Central memory CD8-positive, alpha-beta T cell (primary cell): Measurements from ENCODE around the gene FHOD3.

Source experiments
- ATAC-seq: fragments of 150-1000 bp; cut with Tn5 transposase; replicated peaks from 2 replicates; pipeline ENCODE4 v1.10.0; 2022; ENCODE audit warnings: mild to moderate bottlenecking, moderate FRiP score, moderate number of reproducible peaks; ENCODE audit not compliant: poor library complexity, severe bottlenecking; ENCODE audit errors: extremely low read depth
- DNase-seq, 2 donors: peaks; one replicate each; pipeline ENCODE4 v3.0.0; 2021; ENCODE audit warnings: low spot score in 2 of 2
- H3K27ac Mint-ChIP-seq: one replicate; pipeline ENCODE4 v1.8.0; 2022; ENCODE audit warnings: low read depth, mild to moderate bottlenecking, moderate library complexity, mixed read lengths
- H3K27me3 Mint-ChIP-seq: one replicate; pipeline ENCODE4 v1.8.0; 2022; ENCODE audit warnings: mixed read lengths
- H3K36me3 Mint-ChIP-seq: one replicate; pipeline ENCODE4 v1.8.0; 2022; ENCODE audit warnings: mild to moderate bottlenecking, moderate library complexity, mixed read lengths; ENCODE audit not compliant: insufficient read depth
- H3K4me1 Mint-ChIP-seq: one replicate; pipeline ENCODE4 v1.8.0; 2022; ENCODE audit warnings: mixed read lengths
- H3K4me3 Mint-ChIP-seq: one replicate; pipeline ENCODE4 v1.8.0; 2022; ENCODE audit warnings: mild to moderate bottlenecking, moderate library complexity, mixed read lengths
- H3K9me3 Mint-ChIP-seq: one replicate; pipeline ENCODE4 v1.8.0; 2022; ENCODE audit warnings: mixed read lengths

Gene FHOD3

DNA sequence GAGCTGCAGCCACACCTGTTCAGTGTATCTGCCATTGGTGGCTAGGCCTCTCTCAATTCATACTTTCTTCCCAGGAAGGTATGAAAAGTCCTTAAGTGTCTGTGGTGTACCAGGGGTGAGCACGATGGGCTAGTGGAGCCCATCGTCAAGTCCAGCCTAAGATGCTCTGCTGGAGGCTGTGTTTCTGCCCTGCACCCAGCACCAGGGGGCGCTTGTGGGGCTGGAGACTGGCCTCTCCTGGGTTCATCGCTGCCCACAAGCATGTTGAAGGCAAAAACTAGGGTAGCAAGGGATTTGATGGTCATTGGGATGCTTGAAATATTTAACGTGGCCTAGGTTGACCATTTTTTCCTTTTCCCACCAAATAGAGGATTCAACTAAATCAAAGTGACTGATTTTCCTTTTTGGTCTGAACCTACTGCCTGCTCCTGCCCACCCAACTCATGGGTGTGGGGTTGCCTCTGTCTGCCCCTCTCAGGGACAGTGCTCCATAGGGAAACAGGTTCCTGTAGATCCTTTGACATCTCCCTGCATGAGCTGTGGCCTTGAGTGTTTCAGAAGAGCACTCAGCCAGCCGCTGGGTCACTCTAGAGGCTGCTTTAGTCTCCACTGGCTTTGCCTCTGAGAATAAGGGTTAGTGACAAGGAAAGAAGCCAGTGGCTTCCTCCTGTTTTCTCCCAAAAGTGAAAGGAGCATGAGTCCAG, 472.2 kb downstream of the FHOD3 start:
- DNase-seq (no peak), ATAC-seq (no peak)
- Mint-ChIP-seq H3K27me3 (peaks cover 10% of the 10 kb centered on the region), H3K4me1 (peaks cover 12% of the 10 kb centered on the region), H3K9me3 (no peaks in the 10 kb centered on the region), H3K27ac (no peak overlapping the region), H3K36me3 (no peaks in the 10 kb centered on the region), H3K4me3 (no peak overlapping the region)

DNA sequence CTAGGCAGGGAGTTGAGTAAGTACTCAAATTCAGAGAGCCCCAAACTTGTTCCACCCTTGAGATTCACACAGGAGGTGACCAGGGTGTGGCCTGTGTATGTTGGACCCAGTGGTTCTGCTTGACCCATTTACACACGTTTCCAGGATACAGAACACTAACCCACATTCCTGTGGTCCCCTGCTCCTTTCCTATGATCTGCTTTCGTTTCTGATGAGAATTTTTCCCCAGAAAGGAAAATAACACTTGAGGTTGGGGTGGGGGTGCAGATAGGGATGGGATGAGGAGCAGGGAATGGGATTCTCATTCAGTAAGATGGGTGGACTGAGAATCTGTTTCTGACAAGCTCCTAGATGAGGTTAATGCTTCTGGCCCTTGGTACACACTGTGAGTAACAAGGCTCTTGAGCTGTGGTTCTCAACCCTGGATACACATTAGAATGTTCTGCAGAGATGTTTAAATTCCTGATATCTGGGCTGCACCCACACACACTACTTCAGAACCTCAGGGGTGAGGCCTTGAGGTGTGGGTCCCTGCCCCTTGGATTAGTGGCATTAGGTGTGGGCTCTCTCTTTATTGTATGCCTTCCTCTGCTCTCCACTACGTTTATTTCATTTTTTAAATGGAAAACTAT, 472.9 kb downstream of the FHOD3 start:
- Mint-ChIP-seq H3K36me3 (no peaks in the 10 kb centered on the region), H3K4me3 (no peak overlapping the region), H3K27ac (no peak overlapping the region), H3K4me1 (peaks cover 12% of the 10 kb centered on the region), H3K9me3 (no peaks in the 10 kb centered on the region), H3K27me3 (peaks cover 10% of the 10 kb centered on the region)
- ATAC-seq (no peak), DNase-seq (no peak)

DNA sequence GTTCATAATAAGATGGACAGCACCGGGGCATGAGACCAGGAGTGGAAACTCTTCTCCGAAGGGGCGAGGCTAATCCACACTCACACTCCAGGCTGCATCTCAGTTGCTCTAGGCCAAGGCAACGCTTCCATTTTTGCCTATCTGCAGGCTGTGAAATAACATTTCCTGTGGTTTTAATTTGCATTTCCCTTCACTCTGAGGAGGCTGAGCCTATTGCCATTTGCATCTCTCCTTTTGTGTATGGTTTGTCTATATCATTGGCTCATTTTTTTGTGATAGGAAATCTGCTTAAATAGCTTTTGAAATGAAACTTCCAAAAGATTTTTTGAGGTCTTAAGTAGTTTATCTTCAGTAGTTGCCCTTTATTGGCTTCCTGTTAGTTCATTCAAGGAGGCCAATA, 473.7 kb downstream of the FHOD3 start:
- no peaks in the 10 kb centered on the region for H3K36me3 Mint-ChIP-seq
- no peak overlapping the region for H3K4me3 Mint-ChIP-seq
- DNase-seq (no peak), ATAC-seq (peak; percentile 32)
- no peak overlapping the region for H3K27ac Mint-ChIP-seq
- no peaks in the 10 kb centered on the region for H3K9me3 Mint-ChIP-seq
- peaks cover 10% of the 10 kb centered on the region for H3K27me3 Mint-ChIP-seq
- H3K4me1 Mint-ChIP-seq, result peaks cover 12% of the 10 kb centered on the region

DNA sequence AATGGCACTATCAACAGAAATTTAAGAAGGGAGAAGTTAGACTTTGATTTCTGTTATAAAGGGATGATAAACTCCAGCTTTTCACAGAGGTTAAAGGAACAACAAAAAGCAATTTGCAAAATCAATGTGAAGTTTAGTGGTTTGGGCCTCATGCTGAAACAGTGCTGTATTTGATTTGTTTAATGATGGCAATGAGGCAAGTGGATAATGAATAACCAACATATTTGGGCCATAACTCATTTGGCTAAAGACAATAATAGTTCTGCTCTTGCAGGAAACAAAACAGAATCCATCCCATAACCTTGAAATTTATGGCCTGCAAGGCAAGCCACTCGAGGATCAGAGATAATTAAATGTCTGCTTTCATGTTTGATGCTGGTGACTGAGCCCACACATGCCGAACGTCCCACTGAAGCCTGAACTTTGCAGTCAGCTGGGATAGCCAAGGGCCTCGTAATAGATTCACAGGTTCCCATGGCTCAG, 474.8 kb downstream of the FHOD3 start:
- Mint-ChIP-seq H3K36me3 (no peaks in the 10 kb centered on the region), H3K9me3 (no peaks in the 10 kb centered on the region), H3K27ac (no peak overlapping the region), H3K27me3 (peaks cover 10% of the 10 kb centered on the region), H3K4me3 (no peak overlapping the region), H3K4me1 (peaks cover 12% of the 10 kb centered on the region)
- DNase-seq (no peak), ATAC-seq (no peak)

DNA sequence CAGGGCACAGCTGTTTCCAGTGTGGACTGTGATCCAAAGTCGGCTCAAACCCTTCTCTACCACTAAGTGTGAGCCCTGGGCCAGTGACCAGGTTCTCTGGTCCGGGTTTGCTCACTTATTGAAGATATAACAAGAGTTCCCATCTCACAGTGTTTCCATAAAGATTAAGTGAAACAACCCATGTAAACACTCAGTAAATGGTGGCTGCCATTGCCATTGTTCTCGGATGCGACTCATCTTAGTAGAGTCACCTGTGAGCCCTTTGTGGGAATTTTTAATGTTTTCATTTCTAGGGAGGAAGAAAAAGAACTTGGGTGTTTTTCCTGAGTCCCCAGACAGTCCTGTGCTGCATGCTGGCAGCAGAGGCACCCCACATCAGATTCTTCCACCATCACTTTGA, 477.9 kb downstream of the FHOD3 start:
- no peak for ATAC-seq
- Mint-ChIP-seq H3K9me3 (no peaks in the 10 kb centered on the region), H3K36me3 (peaks cover 1% of the 10 kb centered on the region), H3K27ac (no peak overlapping the region), H3K4me3 (no peak overlapping the region), H3K4me1 (peaks cover 12% of the 10 kb centered on the region), H3K27me3 (peaks cover 10% of the 10 kb centered on the region)
- no peak for DNase-seq

DNA sequence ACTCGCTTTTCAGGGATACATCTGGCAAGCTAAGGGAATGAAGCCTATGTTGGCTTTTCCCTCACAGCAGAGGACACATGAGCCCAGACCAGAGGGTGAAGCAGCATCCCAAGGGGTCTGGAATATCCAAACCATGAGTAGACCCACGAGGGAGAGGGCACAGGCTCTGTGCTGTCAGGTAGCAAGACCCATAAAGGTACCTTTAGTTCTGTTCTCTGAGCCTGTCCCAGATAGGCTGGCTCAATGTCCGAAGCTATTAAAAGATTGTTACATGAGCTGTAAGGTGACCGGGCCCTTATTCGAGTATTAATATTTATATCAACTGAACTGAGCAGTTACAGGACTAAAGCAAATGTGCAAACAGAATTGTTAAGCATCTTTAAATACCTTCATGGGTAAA, 479.1 kb downstream of the FHOD3 start:
- peaks cover 3% of the 10 kb centered on the region for H3K27me3 Mint-ChIP-seq
- H3K27ac Mint-ChIP-seq, result no peak overlapping the region
- H3K4me1 Mint-ChIP-seq, result peaks cover 1% of the 10 kb centered on the region
- DNase-seq (no peak), ATAC-seq (no peak)
- H3K36me3 Mint-ChIP-seq, result peaks cover 1% of the 10 kb centered on the region
- no peaks in the 10 kb centered on the region for H3K9me3 Mint-ChIP-seq
- no peak overlapping the region for H3K4me3 Mint-ChIP-seq

DNA sequence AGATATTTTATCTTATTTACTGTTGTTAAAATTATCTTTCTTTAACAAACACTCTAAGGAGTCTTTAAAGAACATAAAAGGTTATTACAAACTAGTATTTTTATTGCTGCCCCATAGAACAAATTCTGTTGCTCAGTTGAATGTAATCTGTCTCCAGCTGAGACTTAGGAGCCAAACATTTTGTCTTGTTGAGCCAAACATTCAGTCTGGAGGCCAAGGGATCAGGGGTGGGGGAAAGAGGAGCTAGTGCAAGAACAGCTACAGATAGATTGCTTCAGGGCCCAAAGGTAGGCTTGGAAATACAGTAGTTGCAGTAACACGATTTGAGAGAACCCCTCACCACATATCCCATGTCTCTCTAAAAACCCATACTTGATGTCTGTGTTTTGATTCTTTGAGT, 480.1 kb downstream of the FHOD3 start:
- H3K27ac Mint-ChIP-seq, result no peak overlapping the region
- ATAC-seq, result no peak
- no peaks in the 10 kb centered on the region for H3K4me1 Mint-ChIP-seq
- no peaks in the 10 kb centered on the region for H3K27me3 Mint-ChIP-seq
- H3K4me3 Mint-ChIP-seq, result no peak overlapping the region
- peaks cover 2% of the 10 kb centered on the region for H3K36me3 Mint-ChIP-seq
- no peak for DNase-seq
- no peaks in the 10 kb centered on the region for H3K9me3 Mint-ChIP-seq

DNA sequence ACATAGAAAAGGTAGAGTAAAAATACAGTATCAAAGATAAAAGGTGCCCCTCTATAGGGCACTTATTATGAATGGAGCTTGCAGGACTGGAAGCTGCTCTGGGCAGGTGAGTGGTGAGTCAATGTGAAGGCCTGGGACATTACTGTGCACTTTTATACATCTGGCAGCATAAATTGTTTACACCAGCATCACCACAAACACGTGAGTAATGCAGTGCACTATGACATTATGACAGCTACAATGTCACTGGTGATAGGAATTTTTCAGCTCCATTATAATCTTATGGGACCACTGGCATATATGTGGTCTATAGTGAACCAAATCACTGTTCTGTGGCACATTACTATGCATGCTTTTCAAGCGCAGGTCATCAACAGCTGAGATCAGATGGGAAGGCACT, 483.2 kb downstream of the FHOD3 start:
- H3K27ac Mint-ChIP-seq, result no peak overlapping the region
- DNase-seq, result no peak
- no peaks in the 10 kb centered on the region for H3K9me3 Mint-ChIP-seq

DNA sequence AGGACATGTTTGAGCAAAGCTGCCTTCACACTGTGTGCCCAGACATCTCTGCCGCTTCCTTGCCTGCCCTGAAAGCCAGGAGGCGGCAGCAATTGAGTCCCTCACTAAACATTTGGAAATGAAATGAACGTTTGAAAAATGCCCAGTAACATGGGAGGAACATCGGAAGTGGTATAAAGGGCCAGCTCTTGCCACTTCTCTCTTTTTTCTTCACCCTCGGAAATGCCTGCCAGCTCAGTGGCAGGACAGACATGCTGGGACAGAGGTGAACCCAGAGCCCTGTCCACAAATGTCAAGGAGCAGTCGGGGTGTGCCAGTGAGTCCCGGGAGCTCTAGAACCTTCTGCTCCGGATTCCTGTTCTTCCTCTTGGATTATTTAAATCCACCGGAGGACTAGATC, 485.2 kb downstream of the FHOD3 start:
- H3K27me3 Mint-ChIP-seq, result no peaks in the 10 kb centered on the region
- H3K36me3 Mint-ChIP-seq, result peaks cover 9% of the 10 kb centered on the region
- H3K4me1 Mint-ChIP-seq, result no peaks in the 10 kb centered on the region
- no peak overlapping the region for H3K4me3 Mint-ChIP-seq
- no peaks in the 10 kb centered on the region for H3K9me3 Mint-ChIP-seq
- no peak overlapping the region for H3K27ac Mint-ChIP-seq
- ATAC-seq (no peak), DNase-seq (no peak)

More for the DNA sequence above, 483.2 kb downstream of the FHOD3 start:
- ATAC-seq, result no peak
- peaks cover 7% of the 10 kb centered on the region for H3K36me3 Mint-ChIP-seq
- no peak overlapping the region for H3K4me3 Mint-ChIP-seq
- H3K27me3 Mint-ChIP-seq, result no peaks in the 10 kb centered on the region
- H3K4me1 Mint-ChIP-seq, result no peaks in the 10 kb centered on the region

DNA sequence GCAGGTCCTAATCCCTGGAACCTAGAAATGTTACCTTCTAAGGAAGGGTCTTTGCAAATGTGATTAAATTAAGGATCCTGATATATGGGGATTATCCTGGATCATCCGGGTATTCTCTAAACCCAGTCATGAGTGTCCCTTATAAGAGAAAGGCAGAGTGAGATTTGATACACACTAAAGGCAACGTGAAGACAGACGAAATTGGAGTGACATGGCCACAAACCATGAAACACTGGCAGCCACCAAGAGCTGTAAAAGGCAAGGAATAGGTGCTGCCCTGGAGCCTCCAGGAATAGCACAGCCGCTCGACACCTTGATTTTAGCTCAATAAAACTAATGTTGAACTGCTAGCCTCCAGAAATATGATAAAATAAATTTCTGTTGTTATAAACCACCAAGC, 486.3 kb downstream of the FHOD3 start:
- DNase-seq (no peak), ATAC-seq (no peak)
- no peaks in the 10 kb centered on the region for H3K9me3 Mint-ChIP-seq
- H3K27me3 Mint-ChIP-seq, result no peaks in the 10 kb centered on the region
- peaks cover 9% of the 10 kb centered on the region for H3K36me3 Mint-ChIP-seq
- H3K27ac Mint-ChIP-seq, result no peak overlapping the region
- no peaks in the 10 kb centered on the region for H3K4me1 Mint-ChIP-seq
- H3K4me3 Mint-ChIP-seq, result no peak overlapping the region

DNA sequence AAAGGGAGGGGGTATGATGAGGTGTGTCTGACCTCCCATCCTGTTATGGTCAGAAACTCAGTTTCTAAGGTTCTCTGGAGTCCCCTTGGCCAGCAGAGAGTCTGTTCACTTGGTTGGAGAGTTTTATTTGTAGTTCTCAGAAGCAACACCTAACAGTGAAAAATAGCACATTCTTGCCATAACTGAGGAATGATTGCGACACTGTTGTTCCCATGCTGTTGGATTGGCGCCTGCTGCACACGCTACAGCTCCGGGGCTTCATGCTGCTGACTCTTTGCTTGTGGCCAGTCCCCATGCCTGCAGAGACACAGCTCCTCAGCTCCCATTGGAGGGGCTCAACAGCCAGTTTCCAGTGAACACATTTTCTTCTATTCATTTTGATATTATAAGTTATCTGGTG, 489.2 kb downstream of the FHOD3 start:
- Mint-ChIP-seq H3K4me1 (no peaks in the 10 kb centered on the region), H3K27me3 (no peaks in the 10 kb centered on the region), H3K9me3 (no peaks in the 10 kb centered on the region), H3K36me3 (peaks cover 13% of the 10 kb centered on the region), H3K27ac (no peak overlapping the region), H3K4me3 (no peak overlapping the region)
- DNase-seq, result no peak
- no peak for ATAC-seq

DNA sequence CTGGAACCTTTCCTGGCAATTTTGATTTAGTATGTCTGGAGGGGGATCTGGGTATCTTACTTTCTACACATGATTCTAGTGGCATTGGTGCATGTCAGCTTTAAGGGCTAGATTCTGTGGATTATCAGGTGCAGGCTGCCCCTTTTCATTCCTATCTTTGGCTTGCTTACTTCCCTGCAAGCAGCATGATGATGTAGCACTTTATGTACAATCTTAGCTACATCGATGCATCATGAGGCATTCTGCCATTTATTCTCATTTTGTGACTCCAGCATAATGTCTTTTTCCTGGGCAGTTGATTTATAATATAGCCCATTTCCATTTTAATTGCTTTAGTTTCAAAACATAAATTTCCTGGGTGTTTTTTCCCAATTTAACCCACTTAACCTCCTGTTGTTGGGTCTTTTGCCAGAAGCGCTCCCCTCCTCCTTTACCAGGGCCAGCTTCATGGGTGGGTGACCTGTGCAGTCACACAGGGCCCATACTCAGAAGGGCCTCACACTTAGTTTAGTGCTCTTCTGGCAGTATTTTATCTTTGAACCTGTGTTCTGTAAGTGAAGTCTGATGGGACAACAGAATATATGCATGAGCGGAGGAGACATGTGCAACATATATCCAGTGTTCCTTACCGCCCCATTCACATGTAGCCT, 495.2 kb downstream of the FHOD3 start:
- H3K4me3 Mint-ChIP-seq, result no peak overlapping the region
- H3K9me3 Mint-ChIP-seq, result no peaks in the 10 kb centered on the region
- DNase-seq, result no peak
- no peak overlapping the region for H3K27ac Mint-ChIP-seq
- H3K4me1 Mint-ChIP-seq, result no peaks in the 10 kb centered on the region
- no peak for ATAC-seq
- H3K36me3 Mint-ChIP-seq, result peaks cover 22% of the 10 kb centered on the region
- no peaks in the 10 kb centered on the region for H3K27me3 Mint-ChIP-seq
